Breast epithelium (tissue), 3 donors: Measurements from ENCODE around the gene PNPLA6.

Source experiments
- POLR2A ChIP-seq: fragments of 450-650 bp; IDR thresholded peaks from one replicate; pipeline ENCODE4 v1.6.1; 2016; ENCODE audit warnings: antibody characterized with exemption, mild to moderate bottlenecking, moderate library complexity
- TF ChIP-seq, protein P1 (sequence below), 3 donors: fragments of 450-650 bp; IDR thresholded peaks; one replicate each; pipeline ENCODE4 v1.5.1; 2016 to 2017; ENCODE audit warnings: antibody characterized with exemption in 3 of 3, mild to moderate bottlenecking in 3 of 3, moderate library complexity in 3 of 3

DNA sequence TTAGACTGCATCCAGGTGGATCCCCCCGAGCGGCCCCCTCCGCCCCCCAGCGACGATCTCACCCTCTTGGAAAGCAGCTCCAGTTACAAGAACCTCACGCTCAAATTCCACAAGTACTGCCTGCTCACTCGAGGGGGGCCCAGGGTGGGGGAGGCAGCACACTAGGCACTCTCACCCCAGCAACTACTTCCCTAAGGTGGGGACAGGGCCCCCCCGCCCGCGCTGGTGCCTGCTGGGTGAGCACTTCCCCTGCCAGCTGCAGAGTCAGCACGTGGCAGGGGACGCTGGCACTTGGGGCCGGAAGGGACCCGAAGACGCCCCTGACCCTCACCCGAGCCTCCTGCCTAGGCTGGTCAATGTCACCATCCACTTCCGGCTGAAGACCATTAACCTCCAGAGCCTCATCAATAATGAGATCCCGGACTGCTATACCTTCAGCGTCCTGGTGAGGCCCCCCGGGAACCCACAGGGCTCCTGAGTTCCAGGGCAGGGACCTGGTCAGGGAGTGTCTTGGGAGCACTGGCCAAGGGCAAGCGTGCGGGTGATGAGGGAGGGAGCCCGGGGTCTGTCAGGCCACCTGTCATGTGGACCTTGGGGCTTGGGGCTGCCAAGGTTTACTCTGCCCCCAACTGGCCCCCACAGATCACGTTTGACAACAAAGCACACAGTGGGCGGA is 7.9 kb upstream of the PNPLA6 start:
- TF ChIP-seq, protein P1, sequence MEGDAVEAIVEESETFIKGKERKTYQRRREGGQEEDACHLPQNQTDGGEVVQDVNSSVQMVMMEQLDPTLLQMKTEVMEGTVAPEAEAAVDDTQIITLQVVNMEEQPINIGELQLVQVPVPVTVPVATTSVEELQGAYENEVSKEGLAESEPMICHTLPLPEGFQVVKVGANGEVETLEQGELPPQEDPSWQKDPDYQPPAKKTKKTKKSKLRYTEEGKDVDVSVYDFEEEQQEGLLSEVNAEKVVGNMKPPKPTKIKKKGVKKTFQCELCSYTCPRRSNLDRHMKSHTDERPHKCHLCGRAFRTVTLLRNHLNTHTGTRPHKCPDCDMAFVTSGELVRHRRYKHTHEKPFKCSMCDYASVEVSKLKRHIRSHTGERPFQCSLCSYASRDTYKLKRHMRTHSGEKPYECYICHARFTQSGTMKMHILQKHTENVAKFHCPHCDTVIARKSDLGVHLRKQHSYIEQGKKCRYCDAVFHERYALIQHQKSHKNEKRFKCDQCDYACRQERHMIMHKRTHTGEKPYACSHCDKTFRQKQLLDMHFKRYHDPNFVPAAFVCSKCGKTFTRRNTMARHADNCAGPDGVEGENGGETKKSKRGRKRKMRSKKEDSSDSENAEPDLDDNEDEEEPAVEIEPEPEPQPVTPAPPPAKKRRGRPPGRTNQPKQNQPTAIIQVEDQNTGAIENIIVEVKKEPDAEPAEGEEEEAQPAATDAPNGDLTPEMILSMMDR (IDR thresholded peaks at IDR 0.05): no peak
- no peak for TF ChIP-seq POLR2A
